ENCODE measurements around the gene EFCAB13. TPM values are rescaled to one million over a fixed set of nuclear protein-coding genes. Genes with fewer than 3 reads are reported as not detected.

Gene EFCAB13
- total and polyA plus RNA-seq, 2 donors from 2014 or later: 2.2 to 18.8 TPM

DNA sequence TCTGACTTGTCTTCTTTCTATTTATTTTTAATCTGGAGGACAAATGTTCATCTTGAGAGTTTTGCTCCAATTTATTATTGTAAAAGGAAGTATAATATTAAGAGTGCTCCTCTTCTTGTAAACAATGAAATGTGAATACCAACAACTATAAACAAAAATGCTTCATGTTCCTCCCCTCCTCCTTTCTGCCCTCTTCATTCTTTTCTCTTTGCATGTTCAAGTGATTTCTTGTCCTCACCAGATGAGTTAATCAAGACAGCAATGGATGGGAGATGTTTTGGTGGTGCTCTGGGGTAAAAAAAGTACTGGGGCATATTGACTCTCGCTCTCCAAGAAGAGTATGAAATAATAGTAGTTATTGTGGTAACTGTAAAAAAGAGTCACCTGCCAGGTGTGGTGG, 45.8 kb upstream of the EFCAB13 start:
- Histone ChIP-seq H3K36me3 (ENCODE audit: control insufficient read depth in 2 of 3, insufficient read depth in 3 of 3, low read length in 3 of 3) (no peaks in the 10 kb centered on the region), H3K27ac (ENCODE audit: low read depth in 2 of 2, low read length in 2 of 2) (peak overlapping the region in 1 of 2 donors; percentile 87), H3K9me3 (ENCODE audit: control insufficient read depth in 2 of 3, insufficient read depth in 1 of 3, low read length in 3 of 3) (no peaks in the 10 kb centered on the region), H3K27me3 (ENCODE audit: control insufficient read depth, insufficient read depth, low read length) (no peaks in the 10 kb centered on the region), H3K9ac (ENCODE audit: low read length in 3 of 3) (no peak overlapping the region), H3K4me3 (ENCODE audit: low read length in 3 of 3) (no peak overlapping the region), H3K4me1 (ENCODE audit: control insufficient read depth in 2 of 3, insufficient read depth in 2 of 3, low read depth in 1 of 3, low read length in 3 of 3) (peaks cover 3 to 48% (median 44%) of the 10 kb centered on the region in 3 donors)
- intact Hi-C loops (cut with DNase I): no loop called here
- TF ChIP-seq, protein P1, sequence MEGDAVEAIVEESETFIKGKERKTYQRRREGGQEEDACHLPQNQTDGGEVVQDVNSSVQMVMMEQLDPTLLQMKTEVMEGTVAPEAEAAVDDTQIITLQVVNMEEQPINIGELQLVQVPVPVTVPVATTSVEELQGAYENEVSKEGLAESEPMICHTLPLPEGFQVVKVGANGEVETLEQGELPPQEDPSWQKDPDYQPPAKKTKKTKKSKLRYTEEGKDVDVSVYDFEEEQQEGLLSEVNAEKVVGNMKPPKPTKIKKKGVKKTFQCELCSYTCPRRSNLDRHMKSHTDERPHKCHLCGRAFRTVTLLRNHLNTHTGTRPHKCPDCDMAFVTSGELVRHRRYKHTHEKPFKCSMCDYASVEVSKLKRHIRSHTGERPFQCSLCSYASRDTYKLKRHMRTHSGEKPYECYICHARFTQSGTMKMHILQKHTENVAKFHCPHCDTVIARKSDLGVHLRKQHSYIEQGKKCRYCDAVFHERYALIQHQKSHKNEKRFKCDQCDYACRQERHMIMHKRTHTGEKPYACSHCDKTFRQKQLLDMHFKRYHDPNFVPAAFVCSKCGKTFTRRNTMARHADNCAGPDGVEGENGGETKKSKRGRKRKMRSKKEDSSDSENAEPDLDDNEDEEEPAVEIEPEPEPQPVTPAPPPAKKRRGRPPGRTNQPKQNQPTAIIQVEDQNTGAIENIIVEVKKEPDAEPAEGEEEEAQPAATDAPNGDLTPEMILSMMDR (IDR thresholded peaks at IDR 0.05; ENCODE audit: borderline replicate concordance, extremely low read depth, insufficient read depth): no peak
- DNase-seq (no peak), FAIRE-seq (no peak)

DNA sequence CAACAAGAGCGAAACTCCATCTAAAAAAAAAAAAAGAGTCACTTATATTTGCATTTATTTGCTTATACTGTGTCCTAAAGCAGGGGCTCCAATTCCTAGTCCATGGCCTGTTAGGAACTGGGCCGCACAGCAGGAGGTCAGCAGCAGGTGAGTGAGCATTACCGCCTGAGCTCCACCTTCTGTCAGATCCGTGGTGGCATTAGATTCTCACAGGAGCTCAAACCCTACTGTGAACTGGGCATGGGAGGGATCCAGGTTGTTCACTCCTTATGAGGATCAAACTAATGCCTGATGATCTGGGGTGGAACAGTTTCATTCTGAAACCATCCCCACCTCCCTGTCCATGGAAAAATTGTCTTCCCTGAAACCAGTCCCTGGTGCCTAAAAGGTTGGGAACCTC, 45.2 kb upstream of the EFCAB13 start:
- no peak for FAIRE-seq
- Histone ChIP-seq H3K9ac (ENCODE audit: low read length in 3 of 3) (peak overlapping the region in 1 of 3 donors; percentile 2), H3K36me3 (ENCODE audit: control insufficient read depth in 2 of 3, insufficient read depth in 3 of 3, low read length in 3 of 3) (no peaks in the 10 kb centered on the region), H3K27me3 (ENCODE audit: control insufficient read depth, insufficient read depth, low read length) (no peaks in the 10 kb centered on the region), H3K27ac (ENCODE audit: low read depth in 2 of 2, low read length in 2 of 2) (peak overlapping the region; percentile 87 to 93), H3K4me1 (ENCODE audit: control insufficient read depth in 2 of 3, insufficient read depth in 2 of 3, low read depth in 1 of 3, low read length in 3 of 3) (peaks cover 3 to 46% (median 44%) of the 10 kb centered on the region in 3 donors), H3K9me3 (ENCODE audit: control insufficient read depth in 2 of 3, insufficient read depth in 1 of 3, low read length in 3 of 3) (no peaks in the 10 kb centered on the region), H3K4me3 (ENCODE audit: low read length in 3 of 3) (no peak overlapping the region)
- TF ChIP-seq, protein P1 (IDR thresholded peaks at IDR 0.05; ENCODE audit: borderline replicate concordance, extremely low read depth, insufficient read depth): no peak
- intact Hi-C loops (cut with DNase I): no loop called here
- no peak for DNase-seq

DNA sequence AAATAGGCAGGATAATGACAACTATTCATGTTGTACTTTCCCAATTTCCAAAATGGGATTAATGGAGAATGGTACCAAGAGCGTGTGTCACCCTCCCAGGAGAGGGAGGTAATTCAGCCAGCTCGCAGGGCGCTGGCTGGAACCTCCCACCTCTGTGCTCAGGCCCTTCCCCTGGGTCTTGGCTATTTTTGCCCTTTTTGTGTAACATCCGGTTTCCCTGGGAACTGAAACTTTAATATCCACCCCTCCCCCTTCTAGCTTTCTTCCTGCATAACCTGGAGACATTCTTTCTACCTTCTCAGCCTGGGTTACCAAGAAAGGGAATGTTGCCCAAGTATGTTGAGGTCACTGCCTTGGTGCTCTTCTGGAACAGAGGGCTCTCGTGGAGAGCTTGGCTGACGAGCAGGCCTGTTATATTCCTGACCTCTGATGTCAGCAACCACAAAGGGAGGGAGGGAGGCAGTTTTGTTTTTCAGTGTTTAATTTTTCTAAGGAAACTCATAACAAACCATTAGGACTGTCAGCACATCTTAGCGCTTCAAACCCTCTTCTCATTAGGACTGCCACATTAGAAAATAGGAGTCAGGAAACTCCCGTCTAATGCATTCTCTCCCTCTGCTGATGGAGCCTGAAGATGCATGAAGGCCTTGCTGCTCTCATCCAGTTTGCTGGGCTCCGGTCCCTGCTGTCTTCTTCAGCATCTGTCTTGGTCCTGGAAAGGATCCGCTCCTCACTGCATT, 44.5 kb upstream of the EFCAB13 start:
- TF ChIP-seq, protein P1 (IDR thresholded peaks at IDR 0.05; ENCODE audit: borderline replicate concordance, extremely low read depth, insufficient read depth): no peak
- Histone ChIP-seq H3K9me3 (ENCODE audit: control insufficient read depth in 2 of 3, insufficient read depth in 1 of 3, low read length in 3 of 3) (no peaks in the 10 kb centered on the region), H3K4me1 (ENCODE audit: control insufficient read depth in 2 of 3, insufficient read depth in 2 of 3, low read depth in 1 of 3, low read length in 3 of 3) (peaks cover 3 to 46% (median 44%) of the 10 kb centered on the region in 3 donors), H3K27ac (ENCODE audit: low read depth in 2 of 2, low read length in 2 of 2) (peak overlapping the region; percentile 87 to 93), H3K27me3 (ENCODE audit: control insufficient read depth, insufficient read depth, low read length) (no peaks in the 10 kb centered on the region), H3K9ac (ENCODE audit: low read length in 3 of 3) (peak overlapping the region in 1 of 3 donors; percentile 53), H3K36me3 (ENCODE audit: control insufficient read depth in 2 of 3, insufficient read depth in 3 of 3, low read length in 3 of 3) (no peaks in the 10 kb centered on the region), H3K4me3 (ENCODE audit: low read length in 3 of 3) (no peak overlapping the region)
- intact Hi-C loops (cut with DNase I): no loop called here
- DNase-seq (peak in 4 of 5 donors; percentile 52 to 87 (median 80)), FAIRE-seq (no peak)

Data from kidney (tissue), 14 donors.